OCI-LY3 (cell line): ENCODE results near the gene RTL9.

ENCODE experiments used
- H2AFZ ChIP-seq: fragments of 200-600, 300-600 bp; shearing (Covaris generic); 2 replicates; pipeline ENCODE4 v1.6.0; 2014; ENCODE audit warnings: antibody characterized with exemption, low read depth, low read length
- H3K27ac ChIP-seq: fragments of 200-600, 300-600 bp; sonication (generic); 2 replicates; pipeline ENCODE4 v1.5.1; 2014; ENCODE audit warnings: mild to moderate bottlenecking, low read length, moderate library complexity, mixed read lengths
- H3K27me3 ChIP-seq: fragments of 200-600, 300-600 bp; sonication (generic); 2 replicates; pipeline ENCODE4 v1.6.1; 2014; ENCODE audit warnings: low read depth, low read length, mixed read lengths
- H3K36me3 ChIP-seq: fragments of 200-600, 300-600 bp; sonication (generic); replicated peaks from 2 replicates; pipeline ENCODE3; 2014; ENCODE audit warnings: low read depth, low read length, mixed read lengths
- H3K4me1 ChIP-seq: fragments of 300-600, 200-600 bp; sonication (generic); 2 replicates; pipeline ENCODE4 v1.6.1; 2014; ENCODE audit warnings: low read length, mixed read lengths
- H3K4me2 ChIP-seq: fragments of 200-600, 300-600 bp; sonication (generic); 2 replicates; pipeline ENCODE4 v1.6.1; 2014; ENCODE audit warnings: low read length, mixed read lengths
- H3K4me3 ChIP-seq: fragments of 300-600, 200-600 bp; sonication (generic); 2 replicates; pipeline ENCODE4 v1.5.1; 2014; ENCODE audit warnings: antibody characterized with exemption, mild to moderate bottlenecking, low read length, moderate library complexity
- H3K79me2 ChIP-seq: fragments of 300-600, 200-600 bp; shearing (Covaris generic); 2 replicates; pipeline ENCODE4 v1.6.1; 2014; ENCODE audit warnings: mild to moderate bottlenecking, low read length, mixed read lengths
- H3K9ac ChIP-seq: fragments of 300-600, 200-600 bp; shearing (Covaris generic); 2 replicates; pipeline ENCODE4 v1.6.0; 2014; ENCODE audit warnings: mild to moderate bottlenecking, low read length, moderate library complexity
- H3K9me3 ChIP-seq: fragments of 200-600, 300-600 bp; shearing (Covaris generic); 2 replicates; pipeline ENCODE4 v1.6.1; 2014; ENCODE audit warnings: low read length, mixed read lengths; ENCODE audit not compliant: insufficient read depth
- H4K20me1 ChIP-seq: fragments of 200-600, 300-600 bp; sonication (generic); 2 replicates; pipeline ENCODE4 v1.6.1; 2016; ENCODE audit warnings: low read length, mixed read lengths; ENCODE audit not compliant: insufficient read depth
- EZH2phosphoT487 ChIP-seq: fragments of 200-600 bp; shearing (Covaris generic); IDR thresholded peaks from 2 replicates; pipeline ENCODE4 v1.6.1; 2018; ENCODE audit warnings: antibody characterized with exemption, mixed run types, low read depth
- TF ChIP-seq, protein P1 (sequence below): fragments of 200-600, 300-600 bp; sonication (generic); IDR thresholded peaks from 2 replicates; pipeline ENCODE4 v1.5.1; 2014; ENCODE audit warnings: antibody characterized with exemption, low read length, low read depth

The RTL9 gene

DNA sequence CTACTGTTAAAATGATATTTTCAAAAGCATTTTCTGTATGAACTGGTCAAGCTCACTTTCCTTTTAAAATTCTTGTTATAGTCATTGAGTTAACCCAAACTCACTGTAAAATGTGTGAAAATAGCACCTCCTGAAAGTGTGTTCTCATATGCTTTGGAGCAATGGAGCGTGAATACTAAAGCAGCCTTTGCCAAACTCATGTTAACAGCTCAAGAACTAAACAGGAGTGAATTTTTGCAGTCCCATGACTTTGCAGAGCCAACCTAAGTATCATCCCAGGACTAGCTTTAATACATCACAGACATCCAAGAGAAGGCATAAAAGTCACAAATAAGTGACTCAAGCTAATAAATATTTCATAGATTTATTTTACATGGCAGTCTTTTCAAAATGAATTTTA, 43.1 kb upstream of the RTL9 start:
- Histone ChIP-seq H2AFZ (no peak overlapping the region), H3K4me3 (peak overlapping the region; percentile 80), H3K36me3 (no peaks in the 10 kb centered on the region), H3K27me3 (no peaks in the 10 kb centered on the region), H3K4me1 (peaks cover 36% of the 10 kb centered on the region), H4K20me1 (peaks cover 32% of the 10 kb centered on the region), H3K9me3 (no peaks in the 10 kb centered on the region), H3K9ac (no peak overlapping the region), H3K79me2 (peaks cover 73% of the 10 kb centered on the region), H3K27ac (no peak overlapping the region), H3K4me2 (peak overlapping the region; percentile 85)
- TF ChIP-seq, protein P1, sequence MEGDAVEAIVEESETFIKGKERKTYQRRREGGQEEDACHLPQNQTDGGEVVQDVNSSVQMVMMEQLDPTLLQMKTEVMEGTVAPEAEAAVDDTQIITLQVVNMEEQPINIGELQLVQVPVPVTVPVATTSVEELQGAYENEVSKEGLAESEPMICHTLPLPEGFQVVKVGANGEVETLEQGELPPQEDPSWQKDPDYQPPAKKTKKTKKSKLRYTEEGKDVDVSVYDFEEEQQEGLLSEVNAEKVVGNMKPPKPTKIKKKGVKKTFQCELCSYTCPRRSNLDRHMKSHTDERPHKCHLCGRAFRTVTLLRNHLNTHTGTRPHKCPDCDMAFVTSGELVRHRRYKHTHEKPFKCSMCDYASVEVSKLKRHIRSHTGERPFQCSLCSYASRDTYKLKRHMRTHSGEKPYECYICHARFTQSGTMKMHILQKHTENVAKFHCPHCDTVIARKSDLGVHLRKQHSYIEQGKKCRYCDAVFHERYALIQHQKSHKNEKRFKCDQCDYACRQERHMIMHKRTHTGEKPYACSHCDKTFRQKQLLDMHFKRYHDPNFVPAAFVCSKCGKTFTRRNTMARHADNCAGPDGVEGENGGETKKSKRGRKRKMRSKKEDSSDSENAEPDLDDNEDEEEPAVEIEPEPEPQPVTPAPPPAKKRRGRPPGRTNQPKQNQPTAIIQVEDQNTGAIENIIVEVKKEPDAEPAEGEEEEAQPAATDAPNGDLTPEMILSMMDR: no peak
- no peak for TF ChIP-seq EZH2phosphoT487

DNA sequence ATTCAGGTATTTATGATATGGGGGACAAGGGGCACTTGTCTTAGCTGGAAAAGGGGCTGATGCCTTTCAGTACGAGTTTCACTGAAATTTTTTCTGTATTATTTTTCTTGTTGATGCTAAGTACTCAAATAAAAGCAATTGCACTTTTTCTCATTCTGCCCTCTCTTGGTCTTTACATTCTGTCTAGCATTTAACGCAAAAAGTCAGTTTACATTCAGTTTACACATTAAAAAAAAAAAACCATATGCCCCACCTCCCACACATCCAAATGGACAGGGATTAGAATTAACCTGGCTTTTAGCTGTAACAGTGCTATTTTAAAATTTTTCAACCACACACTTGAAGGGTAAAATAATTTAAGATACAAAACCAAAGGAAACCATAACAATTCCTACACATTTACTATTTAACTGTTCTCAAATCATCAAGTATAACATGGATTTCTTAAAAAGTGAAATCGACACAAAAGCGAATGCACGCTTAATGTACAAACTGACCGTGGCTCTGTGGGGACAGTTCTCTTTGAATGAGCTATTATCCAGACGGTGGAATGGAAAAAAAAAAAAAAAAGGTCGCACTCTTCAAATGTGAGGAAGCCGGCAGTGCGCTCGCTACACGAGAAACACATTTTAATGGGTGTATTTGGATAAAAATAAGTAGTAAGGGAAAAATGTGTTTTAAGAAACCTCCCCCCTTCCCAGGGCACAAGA, 42.1 kb upstream of the RTL9 start:
- Histone ChIP-seq H3K36me3 (no peaks in the 10 kb centered on the region), H3K4me1 (peaks cover 30% of the 10 kb centered on the region), H3K4me2 (peak overlapping the region; percentile 85), H3K27me3 (no peaks in the 10 kb centered on the region), H4K20me1 (peaks cover 23% of the 10 kb centered on the region), H3K9me3 (no peaks in the 10 kb centered on the region), H2AFZ (no peak overlapping the region), H3K27ac (no peak overlapping the region), H3K4me3 (peak overlapping the region; percentile 80), H3K79me2 (peaks cover 63% of the 10 kb centered on the region), H3K9ac (peak overlapping the region; percentile 91)
- no peak for TF ChIP-seq EZH2phosphoT487
- TF ChIP-seq, protein P1: no peak

GRCh38 chrX:110317061-110317819, 41.4 kb upstream of the RTL9 start:
- no peaks in the 10 kb centered on the region for H3K9me3 ChIP-seq
- H3K9ac ChIP-seq: peak overlapping the region; percentile 91
- H3K4me1 ChIP-seq: peaks cover 33% of the 10 kb centered on the region
- no peaks in the 10 kb centered on the region for H3K36me3 ChIP-seq
- H3K4me3 ChIP-seq: peak overlapping the region; percentile 80
- no peaks in the 10 kb centered on the region for H3K27me3 ChIP-seq
- peaks cover 56% of the 10 kb centered on the region for H3K79me2 ChIP-seq
- no peak for TF ChIP-seq EZH2phosphoT487
- TF ChIP-seq, protein P1: no peak
- H4K20me1 ChIP-seq: peaks cover 17% of the 10 kb centered on the region; the same call in 1 of the 2 replicates
- peak overlapping the region; percentile 85 for H3K4me2 ChIP-seq
- peak overlapping the region; percentile 59 for H3K27ac ChIP-seq
- peak overlapping the region; percentile 75 for H2AFZ ChIP-seq
